Trophoblast cell (in vitro differentiated cells and primary cell): ENCODE measurements around the gene RGS9.

ENCODE experiments used
- DNase-seq, 2 donors: peaks; one replicate each; pipeline ENCODE4 v3.0.0-alpha.2; 2016
- H2AFZ ChIP-seq: 2 replicates; pipeline ENCODE4 v1.6.1; 2013; ENCODE audit warnings: low read length, moderate library complexity, mild to moderate bottlenecking; ENCODE audit not compliant: insufficient read depth, poor library complexity
- H2AK5ac ChIP-seq: 2 replicates; pipeline ENCODE4 v1.6.1; 2013; ENCODE audit warnings: mild to moderate bottlenecking, low read length
- H2BK120ac ChIP-seq: 2 replicates; pipeline ENCODE4 v1.6.1; 2013; ENCODE audit warnings: low read length, mild to moderate bottlenecking, moderate library complexity; ENCODE audit not compliant: insufficient read depth, poor library complexity
- H2BK12ac ChIP-seq: 2 replicates; pipeline ENCODE4 v1.6.1; 2013; ENCODE audit warnings: mild to moderate bottlenecking, low read length, moderate library complexity
- H2BK5ac ChIP-seq: 2 replicates; pipeline ENCODE4 v1.6.1; 2013; ENCODE audit warnings: low read length, low read depth, moderate library complexity, mild to moderate bottlenecking; ENCODE audit not compliant: poor library complexity
- H3K14ac ChIP-seq: 2 replicates; pipeline ENCODE4 v1.6.1; 2013; ENCODE audit warnings: mild to moderate bottlenecking, low read length
- H3K18ac ChIP-seq: 2 replicates; pipeline ENCODE4 v1.6.1; 2013; ENCODE audit warnings: mild to moderate bottlenecking, low read length
- H3K23ac ChIP-seq: 2 replicates; pipeline ENCODE4 v1.6.1; 2013; ENCODE audit warnings: low read length
- H3K27ac ChIP-seq: 2 replicates; pipeline ENCODE4 v1.5.1; 2013; ENCODE audit warnings: low read depth, mild to moderate bottlenecking, inconsistent platforms, low read length, moderate library complexity
- H3K27me3 ChIP-seq: 2 replicates; pipeline ENCODE4 v1.6.1; 2013; ENCODE audit warnings: inconsistent platforms, mild to moderate bottlenecking, low read length, moderate library complexity; ENCODE audit not compliant: insufficient read depth
- H3K36me3 ChIP-seq, 2 experiments: 1 replicate in 1 of 2; 2 replicates in 1 of 2; pipeline ENCODE4 v1.6.1; 2013; ENCODE audit warnings: low read length in 2 of 2, mild to moderate bottlenecking in 2 of 2, moderate library complexity in 1 of 2; ENCODE audit not compliant: insufficient read depth in 2 of 2, control insufficient read depth in 1 of 2
- H3K4ac ChIP-seq: 2 replicates; pipeline ENCODE4 v1.6.1; 2013; ENCODE audit warnings: low read depth, mild to moderate bottlenecking, low read length, moderate library complexity
- H3K4me1 ChIP-seq, 2 experiments: 1 replicate in 1 of 2; 2 replicates in 1 of 2; pipeline ENCODE4 v1.6.1; 2013; ENCODE audit warnings: low read length in 2 of 2, mild to moderate bottlenecking in 2 of 2, moderate library complexity in 1 of 2; ENCODE audit not compliant: insufficient read depth in 2 of 2, control insufficient read depth in 1 of 2
- H3K4me2 ChIP-seq: 2 replicates; pipeline ENCODE4 v1.6.1; 2013; ENCODE audit warnings: inconsistent platforms, mild to moderate bottlenecking, low read length, moderate library complexity
- H3K4me3 ChIP-seq: 2 replicates; pipeline ENCODE4 v1.5.1; 2013; ENCODE audit warnings: mild to moderate bottlenecking, low read depth, low read length, inconsistent platforms
- H3K79me1 ChIP-seq: one replicate; pipeline ENCODE4 v1.6.1; 2013; ENCODE audit warnings: low read length
- H3K79me2 ChIP-seq: 2 replicates; pipeline ENCODE4 v1.6.1; 2013; ENCODE audit warnings: low read length, mild to moderate bottlenecking; ENCODE audit not compliant: control insufficient read depth, insufficient read depth, poor library complexity
- H3K9ac ChIP-seq: 2 replicates; pipeline ENCODE4 v1.6.1; 2013; ENCODE audit warnings: mild to moderate bottlenecking, low read length
- H3K9me3 ChIP-seq: 2 replicates; pipeline ENCODE4 v1.6.1; 2013; ENCODE audit warnings: low read depth, mild to moderate bottlenecking, control low read depth, inconsistent platforms, low read length; ENCODE audit not compliant: insufficient read depth
- H4K12ac ChIP-seq: 2 replicates; pipeline ENCODE4 v1.6.1; 2013; ENCODE audit warnings: low read depth, mild to moderate bottlenecking, low read length, moderate library complexity
- H4K8ac ChIP-seq: 2 replicates; pipeline ENCODE4 v1.6.1; 2013; ENCODE audit warnings: low read depth, mild to moderate bottlenecking, low read length, moderate library complexity
- H4K91ac ChIP-seq: one replicate; pipeline ENCODE4 v1.6.1; 2013; ENCODE audit warnings: low read depth, mild to moderate bottlenecking, low read length, moderate library complexity
- WGBS: extraction: QIAGEN DNeasy Blood & Tissue Kit; methylation state at CpG from one replicate; pipeline ENCODE4 v1.1.7; 2013; ENCODE audit warnings: missing lambda C conversion rate; ENCODE audit not compliant: insufficient read length, insufficient coverage; ENCODE audit errors: extremely low coverage; 5-methylcytosine and 5-hydroxymethylcytosine counted together

The RGS9 gene

GRCh38 chr17:65163990-65164495 lies 26.9 kb downstream of the RGS9 start:
- peak; percentile 50 to 55 for DNase-seq
- Histone ChIP-seq H2BK5ac (no peak overlapping the region), H3K14ac (no peak overlapping the region), H3K9ac (no peak overlapping the region), H2AK5ac (no peak overlapping the region), H3K23ac (no peak overlapping the region), H2BK12ac (no peak overlapping the region), H2AFZ (no peak overlapping the region), H2BK120ac (no peak overlapping the region), H3K36me3 (no peaks in the 10 kb centered on the region), H3K4me1 (no peaks in the 10 kb centered on the region), H4K8ac (no peak overlapping the region), H4K91ac (no peak overlapping the region), H3K9me3 (no peaks in the 10 kb centered on the region), H4K12ac (no peak overlapping the region), H3K79me2 (no peaks in the 10 kb centered on the region), H3K27me3 (no peaks in the 10 kb centered on the region), H3K4ac (no peak overlapping the region), H3K27ac (no peak overlapping the region), H3K79me1 (no peaks in the 10 kb centered on the region), H3K4me3 (no peak overlapping the region), H3K18ac (no peak overlapping the region), H3K4me2 (no peak overlapping the region)
- WGBS: no CpG with 5 or more reads among the region's 5 CpGs

DNA sequence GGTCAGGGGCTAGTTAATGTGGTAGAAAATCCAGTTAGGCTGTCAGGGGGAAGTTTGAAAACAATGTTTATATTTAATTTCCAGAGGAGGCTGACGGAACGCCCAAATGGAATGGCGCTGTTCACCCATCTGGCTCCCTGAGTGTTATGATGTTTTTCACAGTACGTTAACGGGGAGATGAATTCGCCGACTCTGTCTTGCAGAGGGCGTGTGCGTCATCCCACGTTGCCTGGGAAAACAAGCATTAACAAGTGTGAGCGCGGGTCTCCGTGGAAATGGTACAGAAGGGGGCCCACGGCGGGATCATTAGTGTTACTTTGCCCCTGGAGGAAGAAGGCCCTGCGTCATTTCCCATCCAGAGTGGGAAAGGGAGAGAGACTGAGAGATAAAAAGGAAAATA lies 29.6 kb downstream of the RGS9 start:
- H3K4ac ChIP-seq: no peak overlapping the region

DNA sequence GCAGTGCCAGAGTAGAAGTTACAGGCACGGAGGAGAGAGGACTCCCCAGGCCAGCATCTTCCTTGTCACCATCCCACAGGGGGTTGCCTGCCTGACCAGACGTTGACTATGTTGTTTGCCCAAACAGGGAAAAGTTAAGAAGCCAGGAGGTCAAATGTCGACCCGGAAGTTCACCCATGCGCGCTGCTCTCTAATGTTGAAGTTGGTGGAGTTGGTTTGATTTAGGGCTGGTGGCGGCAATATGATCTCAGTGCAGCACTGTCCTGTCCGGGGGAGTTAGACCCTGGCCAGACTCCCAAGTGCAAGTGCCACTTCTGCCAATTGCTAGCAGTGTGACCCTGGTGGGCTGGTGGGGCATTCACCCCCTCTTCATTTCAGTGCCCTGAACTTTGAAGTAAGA lies 30.4 kb downstream of the RGS9 start:
- H4K8ac ChIP-seq: no peak overlapping the region

More for the DNA sequence above, 29.6 kb downstream of the RGS9 start:
- H2AFZ ChIP-seq: no peak overlapping the region
- no peak overlapping the region for H2AK5ac ChIP-seq
- no peak overlapping the region for H3K23ac ChIP-seq
- no peak overlapping the region for H4K12ac ChIP-seq
- H3K4me1 ChIP-seq: no peaks in the 10 kb centered on the region
- H2BK120ac ChIP-seq: no peak overlapping the region
- no peak overlapping the region for H3K18ac ChIP-seq
- H2BK12ac ChIP-seq: no peak overlapping the region
- H4K91ac ChIP-seq: no peak overlapping the region
- no peak overlapping the region for H3K4me2 ChIP-seq
- H2BK5ac ChIP-seq: no peak overlapping the region
- no peak overlapping the region for H3K9ac ChIP-seq
- no peak overlapping the region for H3K27ac ChIP-seq
- H3K36me3 ChIP-seq: no peaks in the 10 kb centered on the region
- no peak overlapping the region for H3K4me3 ChIP-seq
- no CpG with 5 or more reads among the region's 16 CpGs for WGBS
- H3K79me1 ChIP-seq: no peaks in the 10 kb centered on the region
- H3K27me3 ChIP-seq: no peaks in the 10 kb centered on the region
- no peak overlapping the region for H4K8ac ChIP-seq
- H3K14ac ChIP-seq: no peak overlapping the region
- H3K79me2 ChIP-seq: no peaks in the 10 kb centered on the region
- H3K9me3 ChIP-seq: peaks cover 2% of the 10 kb centered on the region
- DNase-seq: no peak

DNA sequence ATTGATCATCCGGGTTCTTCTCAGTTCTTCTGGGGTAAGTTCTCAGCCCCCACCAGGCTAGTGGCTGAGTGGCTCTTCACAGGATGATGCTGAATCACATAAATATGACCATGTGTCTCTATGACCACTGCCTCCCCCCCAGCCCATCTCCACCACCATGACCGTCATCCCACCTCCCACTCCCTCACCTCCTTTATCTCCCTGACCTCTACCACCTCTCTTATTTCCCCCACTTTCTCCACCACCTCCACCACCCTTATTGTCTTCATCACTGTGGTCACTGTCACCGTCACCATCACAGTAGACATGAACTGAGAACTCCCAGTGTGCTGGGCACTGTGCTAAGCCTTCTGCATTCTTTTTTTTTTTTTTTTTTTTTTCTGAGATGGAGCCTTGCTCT lies 32.5 kb downstream of the RGS9 start:
- Histone ChIP-seq H3K18ac (no peak overlapping the region), H4K91ac (no peak overlapping the region), H2BK12ac (no peak overlapping the region), H3K9me3 (peaks cover 2% of the 10 kb centered on the region), H4K8ac (no peak overlapping the region), H3K4me2 (no peak overlapping the region), H2BK120ac (no peak overlapping the region), H3K79me2 (no peaks in the 10 kb centered on the region), H2BK5ac (no peak overlapping the region), H3K9ac (no peak overlapping the region), H3K4me1 (no peaks in the 10 kb centered on the region), H3K4ac (no peak overlapping the region), H3K14ac (no peak overlapping the region), H3K27me3 (no peaks in the 10 kb centered on the region), H4K12ac (no peak overlapping the region), H2AFZ (no peak overlapping the region), H3K27ac (no peak overlapping the region), H3K23ac (no peak overlapping the region), H2AK5ac (no peak overlapping the region), H3K36me3 (no peaks in the 10 kb centered on the region), H3K4me3 (no peak overlapping the region), H3K79me1 (no peaks in the 10 kb centered on the region)
- no CpG with 5 or more reads among the region's 3 CpGs for WGBS
- DNase-seq: no peak

More for the DNA sequence above, 30.4 kb downstream of the RGS9 start:
- Histone ChIP-seq H2AFZ (no peak overlapping the region), H3K27me3 (no peaks in the 10 kb centered on the region), H3K4me3 (no peak overlapping the region), H2BK5ac (no peak overlapping the region), H2BK12ac (no peak overlapping the region), H3K23ac (no peak overlapping the region), H3K79me2 (no peaks in the 10 kb centered on the region), H3K4me1 (no peaks in the 10 kb centered on the region), H3K9me3 (peaks cover 2% of the 10 kb centered on the region), H3K18ac (no peak overlapping the region), H4K12ac (no peak overlapping the region), H3K14ac (no peak overlapping the region), H4K91ac (no peak overlapping the region), H3K9ac (no peak overlapping the region), H3K4ac (no peak overlapping the region), H3K27ac (no peak overlapping the region), H3K36me3 (no peaks in the 10 kb centered on the region), H3K4me2 (no peak overlapping the region), H3K79me1 (no peaks in the 10 kb centered on the region), H2AK5ac (no peak overlapping the region), H2BK120ac (no peak overlapping the region)
- WGBS: no CpG with 5 or more reads among the region's 8 CpGs
- DNase-seq: no peak
